ENCODE measurements around the gene VIPR2. TPM values are rescaled to one million over a fixed set of nuclear protein-coding genes. Genes with fewer than 3 reads are reported as not detected.

The VIPR2 gene
- total RNA-seq, 1 donor from 2014 or later = 0.92 TPM

DNA sequence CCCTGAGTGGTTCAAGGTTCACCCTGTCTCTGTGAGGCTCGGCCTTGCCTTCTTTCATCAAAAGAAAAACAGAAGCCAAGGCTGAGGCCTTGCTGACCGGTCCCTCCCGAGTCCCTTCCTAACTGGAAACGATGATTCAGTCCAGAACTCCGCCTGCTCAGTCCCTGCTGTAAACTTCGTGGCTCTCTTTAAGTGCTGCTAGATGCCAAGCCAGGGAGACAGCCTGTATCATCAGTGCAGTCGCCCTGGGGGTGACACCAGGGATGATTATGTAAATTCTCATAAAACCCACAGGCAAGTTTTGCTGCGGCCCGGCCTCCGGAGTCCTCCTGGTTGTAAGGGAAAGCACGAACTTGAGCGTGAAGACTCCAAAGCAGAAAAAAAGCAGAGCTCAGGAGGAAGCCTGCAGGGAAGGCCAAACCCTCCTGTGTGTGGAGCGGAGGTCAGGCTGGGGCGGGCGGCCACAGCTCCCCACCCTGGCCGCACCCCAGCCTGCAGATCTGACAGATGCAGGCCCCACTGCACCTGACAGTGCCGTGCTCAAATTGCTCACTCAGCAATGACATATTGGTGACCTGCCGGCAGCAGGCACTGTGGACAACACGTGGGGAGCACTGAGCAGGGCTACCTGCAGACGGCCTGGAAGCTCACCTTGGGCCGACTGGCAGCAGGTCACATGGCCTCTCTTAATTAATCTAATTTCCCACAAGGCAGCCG, 164.9 kb downstream of the VIPR2 start:
- H3K27me3 Mint-ChIP-seq (ENCODE audit: insufficient read depth, low read depth) = peaks cover 10% of the 10 kb centered on the region
- peaks cover 18% of the 10 kb centered on the region for H3F3A ChIP-seq (ENCODE audit: low read depth)
- no peaks in the 10 kb centered on the region for H3K27me3 ChIP-seq
- peaks cover 18% of the 10 kb centered on the region for H3K4me1 Mint-ChIP-seq
- H3K4me3 ChIP-seq = no peak overlapping the region
- H3K79me2 ChIP-seq (ENCODE audit: low read depth) = no peaks in the 10 kb centered on the region
- H3K4me2 ChIP-seq = no peak overlapping the region
- H3K9ac ChIP-seq = no peak overlapping the region
- no peak overlapping the region for H3K27ac Mint-ChIP-seq
- DNase-seq (ENCODE audit: low spot score) = no peak
- H2AFZ ChIP-seq (replicated peaks) = no peak overlapping the region
- H3K9me3 Mint-ChIP-seq = peaks cover 48% of the 10 kb centered on the region
- H3K36me3 ChIP-seq = no peaks in the 10 kb centered on the region
- no peak overlapping the region for H3K27ac ChIP-seq
- H3K36me3 Mint-ChIP-seq = peaks cover 3% of the 10 kb centered on the region
- TF ChIP-seq EZH2 (IDR thresholded peaks at IDR 0.05) = no peak
- TF ChIP-seq, protein P1, sequence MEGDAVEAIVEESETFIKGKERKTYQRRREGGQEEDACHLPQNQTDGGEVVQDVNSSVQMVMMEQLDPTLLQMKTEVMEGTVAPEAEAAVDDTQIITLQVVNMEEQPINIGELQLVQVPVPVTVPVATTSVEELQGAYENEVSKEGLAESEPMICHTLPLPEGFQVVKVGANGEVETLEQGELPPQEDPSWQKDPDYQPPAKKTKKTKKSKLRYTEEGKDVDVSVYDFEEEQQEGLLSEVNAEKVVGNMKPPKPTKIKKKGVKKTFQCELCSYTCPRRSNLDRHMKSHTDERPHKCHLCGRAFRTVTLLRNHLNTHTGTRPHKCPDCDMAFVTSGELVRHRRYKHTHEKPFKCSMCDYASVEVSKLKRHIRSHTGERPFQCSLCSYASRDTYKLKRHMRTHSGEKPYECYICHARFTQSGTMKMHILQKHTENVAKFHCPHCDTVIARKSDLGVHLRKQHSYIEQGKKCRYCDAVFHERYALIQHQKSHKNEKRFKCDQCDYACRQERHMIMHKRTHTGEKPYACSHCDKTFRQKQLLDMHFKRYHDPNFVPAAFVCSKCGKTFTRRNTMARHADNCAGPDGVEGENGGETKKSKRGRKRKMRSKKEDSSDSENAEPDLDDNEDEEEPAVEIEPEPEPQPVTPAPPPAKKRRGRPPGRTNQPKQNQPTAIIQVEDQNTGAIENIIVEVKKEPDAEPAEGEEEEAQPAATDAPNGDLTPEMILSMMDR (IDR thresholded peaks at IDR 0.05) = no peak
- no peak for TF ChIP-seq EZH2phosphoT487 (IDR thresholded peaks at IDR 0.05)
- peaks cover 26% of the 10 kb centered on the region for H3K4me1 ChIP-seq
- no peak overlapping the region for H3K4me3 Mint-ChIP-seq
- peaks cover 9% of the 10 kb centered on the region for H3K9me3 ChIP-seq (ENCODE audit: low read depth)
- no peaks in the 10 kb centered on the region for H4K20me1 ChIP-seq (ENCODE audit: low read depth)

GRCh38 chr7:158979023-158979529, 165.6 kb downstream of the VIPR2 start:
- TF ChIP-seq EZH2 (IDR thresholded peaks at IDR 0.05) = no peak
- TF ChIP-seq, protein P1 (IDR thresholded peaks at IDR 0.05) = no peak
- no peak for TF ChIP-seq EZH2phosphoT487 (IDR thresholded peaks at IDR 0.05)
- H3K36me3 ChIP-seq = no peaks in the 10 kb centered on the region
- no peaks in the 10 kb centered on the region for H3K36me3 Mint-ChIP-seq
- no peak for DNase-seq (ENCODE audit: low spot score)
- H3K79me2 ChIP-seq (ENCODE audit: low read depth) = no peaks in the 10 kb centered on the region
- H4K20me1 ChIP-seq (ENCODE audit: low read depth) = no peaks in the 10 kb centered on the region
- peaks cover 9% of the 10 kb centered on the region for H3K9me3 ChIP-seq (ENCODE audit: low read depth)
- peaks cover 43% of the 10 kb centered on the region for H3K9me3 Mint-ChIP-seq
- H3K27me3 Mint-ChIP-seq (ENCODE audit: insufficient read depth, low read depth) = peaks cover 12% of the 10 kb centered on the region
- H3K4me1 ChIP-seq = peaks cover 27% of the 10 kb centered on the region
- no peak overlapping the region for H3K4me3 Mint-ChIP-seq
- no peak overlapping the region for H3K4me3 ChIP-seq
- no peak overlapping the region for H3K27ac ChIP-seq
- peaks cover 20% of the 10 kb centered on the region for H3K4me1 Mint-ChIP-seq
- no peaks in the 10 kb centered on the region for H3K27me3 ChIP-seq
- H2AFZ ChIP-seq (replicated peaks) = no peak overlapping the region
- no peak overlapping the region for H3K4me2 ChIP-seq
- H3F3A ChIP-seq (ENCODE audit: low read depth) = peaks cover 19% of the 10 kb centered on the region
- H3K27ac Mint-ChIP-seq = peak overlapping the region; percentile 28
- no peak overlapping the region for H3K9ac ChIP-seq
